Type B pancreatic cell (in vitro differentiated cells): ENCODE measurements around the gene HOXB1. TPM values are rescaled to one million over a fixed set of nuclear protein-coding genes. Genes with fewer than 3 reads are reported as not detected.

ENCODE experiments used
- DNase-seq: peaks from one replicate; pipeline ENCODE4 v3.0.0; 2021; ENCODE audit warnings: mixed read lengths; ENCODE audit not compliant: unreplicated experiment; ENCODE audit errors: extremely low spot score
- H3K27ac Mint-ChIP-seq: 2 replicates; pipeline ENCODE4 v1.8.0; 2021; ENCODE audit warnings: mild to moderate bottlenecking, mixed read lengths
- H3K27me3 Mint-ChIP-seq: 2 replicates; pipeline ENCODE4 v1.8.0; 2021; ENCODE audit warnings: mixed read lengths
- H3K36me3 Mint-ChIP-seq: 2 replicates; pipeline ENCODE4 v1.8.0; 2021; ENCODE audit warnings: mixed read lengths
- H3K4me1 Mint-ChIP-seq: one replicate; pipeline ENCODE4 v1.8.0; 2021; ENCODE audit warnings: mixed read lengths; ENCODE audit not compliant: unreplicated experiment
- H3K4me3 Mint-ChIP-seq: 2 replicates; pipeline ENCODE4 v1.8.0; 2021; ENCODE audit warnings: mild to moderate bottlenecking, mixed read lengths
- H3K9me3 Mint-ChIP-seq: 2 replicates; pipeline ENCODE4 v1.8.0; 2021; ENCODE audit warnings: mixed read lengths
- total RNA-seq: library from RNA; stranded (reverse); gene quantifications from 2 replicates; pipeline ENCODE4 v1.2.1, GENCODE V29; 2021; ENCODE audit warnings: low replicate concordance
- TF ChIP-seq, protein P1 (sequence below): fragments of 200-600 bp; sonication (generic); conservative IDR thresholded peaks from 2 replicates; pipeline ENCODE4 v1.5.0; 2021; ENCODE audit warnings: antibody characterized with exemption, mild to moderate bottlenecking

HOXB1 gene
- total RNA-seq, 1 donor from 2014 or later = 0.29 TPM

DNA sequence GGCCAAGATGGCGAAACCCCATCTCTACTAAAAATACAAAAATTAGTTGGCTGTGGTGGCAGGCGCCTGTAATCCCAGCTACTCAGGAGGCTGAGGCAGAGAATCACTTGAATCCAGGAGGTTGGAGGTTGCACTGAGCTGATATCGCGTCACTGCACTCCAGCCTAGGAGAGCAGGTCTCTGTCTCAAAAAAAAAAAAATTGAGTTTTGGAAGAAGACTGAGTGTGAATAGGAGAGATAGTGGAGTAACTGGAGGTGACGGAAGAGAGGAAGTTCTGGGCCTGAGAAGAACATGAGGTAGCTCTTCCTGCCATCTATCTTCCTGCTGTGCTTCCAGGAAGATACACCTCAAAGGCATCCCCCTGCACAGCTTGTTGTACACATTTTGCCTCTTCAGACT is 11.4 kb downstream of the HOXB1 start:
- Mint-ChIP-seq H3K27ac (no peak overlapping the region), H3K36me3 (peaks cover 3% of the 10 kb centered on the region), H3K27me3 (peaks cover 37% of the 10 kb centered on the region), H3K4me3 (no peak overlapping the region), H3K4me1 (peaks cover 39% of the 10 kb centered on the region), H3K9me3 (peaks cover 4% of the 10 kb centered on the region)
- DNase-seq = no peak
- TF ChIP-seq, protein P1, sequence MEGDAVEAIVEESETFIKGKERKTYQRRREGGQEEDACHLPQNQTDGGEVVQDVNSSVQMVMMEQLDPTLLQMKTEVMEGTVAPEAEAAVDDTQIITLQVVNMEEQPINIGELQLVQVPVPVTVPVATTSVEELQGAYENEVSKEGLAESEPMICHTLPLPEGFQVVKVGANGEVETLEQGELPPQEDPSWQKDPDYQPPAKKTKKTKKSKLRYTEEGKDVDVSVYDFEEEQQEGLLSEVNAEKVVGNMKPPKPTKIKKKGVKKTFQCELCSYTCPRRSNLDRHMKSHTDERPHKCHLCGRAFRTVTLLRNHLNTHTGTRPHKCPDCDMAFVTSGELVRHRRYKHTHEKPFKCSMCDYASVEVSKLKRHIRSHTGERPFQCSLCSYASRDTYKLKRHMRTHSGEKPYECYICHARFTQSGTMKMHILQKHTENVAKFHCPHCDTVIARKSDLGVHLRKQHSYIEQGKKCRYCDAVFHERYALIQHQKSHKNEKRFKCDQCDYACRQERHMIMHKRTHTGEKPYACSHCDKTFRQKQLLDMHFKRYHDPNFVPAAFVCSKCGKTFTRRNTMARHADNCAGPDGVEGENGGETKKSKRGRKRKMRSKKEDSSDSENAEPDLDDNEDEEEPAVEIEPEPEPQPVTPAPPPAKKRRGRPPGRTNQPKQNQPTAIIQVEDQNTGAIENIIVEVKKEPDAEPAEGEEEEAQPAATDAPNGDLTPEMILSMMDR = no peak

DNA sequence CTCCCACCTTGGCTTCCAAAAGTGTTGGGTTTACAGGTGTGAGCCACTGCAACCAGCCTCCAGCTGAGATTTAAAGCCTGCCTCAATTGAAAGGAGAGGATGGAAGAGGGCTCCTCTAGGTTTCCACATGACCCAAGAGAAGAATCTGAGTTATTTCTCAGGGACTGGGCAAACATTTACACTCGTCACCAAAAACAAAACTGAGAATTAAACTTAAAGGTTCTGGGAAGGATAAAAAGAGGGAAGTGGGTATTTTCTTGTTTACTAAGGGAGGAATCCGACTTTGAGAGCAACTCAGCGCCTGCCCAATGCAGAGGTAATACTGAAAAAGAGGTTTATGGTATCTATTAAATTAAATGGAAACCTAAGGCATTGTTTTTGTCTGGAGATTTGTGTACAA is 13.3 kb downstream of the HOXB1 start:
- no peak overlapping the region for H3K4me3 Mint-ChIP-seq
- peaks cover 37% of the 10 kb centered on the region for H3K27me3 Mint-ChIP-seq
- no peak for DNase-seq
- peaks cover 40% of the 10 kb centered on the region for H3K4me1 Mint-ChIP-seq
- peaks cover 7% of the 10 kb centered on the region for H3K9me3 Mint-ChIP-seq
- H3K27ac Mint-ChIP-seq = no peak overlapping the region
- TF ChIP-seq, protein P1 = no peak
- peaks cover 3% of the 10 kb centered on the region for H3K36me3 Mint-ChIP-seq

DNA sequence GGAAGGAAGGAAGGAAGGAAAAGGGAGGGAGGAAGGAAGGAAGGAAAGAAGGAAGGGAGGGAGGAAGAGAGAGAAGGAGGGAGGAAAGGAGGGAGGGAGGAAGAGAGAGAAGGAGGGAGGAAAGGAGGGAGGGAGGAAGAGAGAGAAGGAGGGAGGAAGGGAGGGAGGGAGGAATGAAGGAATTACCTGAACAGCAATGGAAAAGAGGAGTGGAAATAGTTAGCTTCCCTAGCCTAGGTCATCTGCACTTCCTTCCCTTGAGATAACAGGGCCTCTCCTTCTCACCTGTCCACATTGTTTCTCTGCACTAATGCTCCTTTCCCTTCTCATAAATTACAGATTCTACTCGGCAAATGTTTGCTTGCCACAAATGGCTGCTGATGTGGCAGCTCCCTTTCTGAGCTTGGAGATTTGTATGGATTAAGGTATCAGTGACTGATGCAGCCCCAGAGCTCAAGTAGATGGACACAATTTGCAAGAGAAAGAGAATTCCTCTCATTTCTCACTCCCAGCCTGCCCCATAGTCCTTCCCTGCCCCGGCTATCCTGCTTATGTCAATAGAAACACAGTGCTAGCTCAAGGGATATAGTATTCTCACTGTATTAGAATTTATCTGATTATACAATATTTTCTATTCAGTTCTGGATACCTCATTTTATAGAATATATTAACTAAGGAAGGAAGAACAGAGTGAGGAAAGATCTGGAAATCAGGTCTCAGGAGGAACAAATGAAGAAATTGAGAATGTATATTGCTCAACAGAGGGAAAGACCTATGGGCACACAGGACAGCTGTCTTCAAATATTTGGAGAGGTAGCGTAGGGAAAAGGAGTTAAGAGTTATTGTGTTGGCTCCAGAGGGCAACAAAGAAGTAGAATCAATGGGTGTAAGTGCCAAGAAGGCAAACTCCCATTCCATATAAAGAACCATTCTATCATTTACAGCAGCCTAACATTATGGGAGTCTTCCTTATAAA is 14.6 kb downstream of the HOXB1 start:
- H3K4me1 Mint-ChIP-seq = peaks cover 31% of the 10 kb centered on the region
- no peak overlapping the region for H3K27ac Mint-ChIP-seq
- H3K4me3 Mint-ChIP-seq = no peak overlapping the region
- DNase-seq = no peak
- H3K27me3 Mint-ChIP-seq = peaks cover 41% of the 10 kb centered on the region
- H3K36me3 Mint-ChIP-seq = peaks cover 3% of the 10 kb centered on the region
- TF ChIP-seq, protein P1 = no peak
- peaks cover 4% of the 10 kb centered on the region for H3K9me3 Mint-ChIP-seq

DNA sequence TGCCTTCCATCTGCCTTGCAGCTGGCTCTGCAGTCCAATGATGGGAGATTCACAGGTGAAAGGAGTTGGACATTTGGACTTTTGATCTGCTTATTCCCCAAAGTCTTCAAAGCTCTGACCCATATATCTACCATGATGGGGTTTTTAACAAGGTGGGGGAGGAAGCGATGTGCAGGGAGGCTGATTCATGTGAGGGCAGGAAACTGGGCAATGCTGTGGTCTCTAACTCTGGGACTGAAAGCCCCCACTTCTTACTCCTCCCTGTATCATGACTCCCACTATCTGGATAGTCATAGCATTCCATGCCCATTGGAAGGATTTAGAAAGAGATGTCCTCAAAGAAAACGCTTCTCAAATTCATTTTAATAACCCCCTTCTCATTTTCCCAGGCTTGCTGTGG is 16.3 kb downstream of the HOXB1 start:
- no peak overlapping the region for H3K27ac Mint-ChIP-seq

DNA sequence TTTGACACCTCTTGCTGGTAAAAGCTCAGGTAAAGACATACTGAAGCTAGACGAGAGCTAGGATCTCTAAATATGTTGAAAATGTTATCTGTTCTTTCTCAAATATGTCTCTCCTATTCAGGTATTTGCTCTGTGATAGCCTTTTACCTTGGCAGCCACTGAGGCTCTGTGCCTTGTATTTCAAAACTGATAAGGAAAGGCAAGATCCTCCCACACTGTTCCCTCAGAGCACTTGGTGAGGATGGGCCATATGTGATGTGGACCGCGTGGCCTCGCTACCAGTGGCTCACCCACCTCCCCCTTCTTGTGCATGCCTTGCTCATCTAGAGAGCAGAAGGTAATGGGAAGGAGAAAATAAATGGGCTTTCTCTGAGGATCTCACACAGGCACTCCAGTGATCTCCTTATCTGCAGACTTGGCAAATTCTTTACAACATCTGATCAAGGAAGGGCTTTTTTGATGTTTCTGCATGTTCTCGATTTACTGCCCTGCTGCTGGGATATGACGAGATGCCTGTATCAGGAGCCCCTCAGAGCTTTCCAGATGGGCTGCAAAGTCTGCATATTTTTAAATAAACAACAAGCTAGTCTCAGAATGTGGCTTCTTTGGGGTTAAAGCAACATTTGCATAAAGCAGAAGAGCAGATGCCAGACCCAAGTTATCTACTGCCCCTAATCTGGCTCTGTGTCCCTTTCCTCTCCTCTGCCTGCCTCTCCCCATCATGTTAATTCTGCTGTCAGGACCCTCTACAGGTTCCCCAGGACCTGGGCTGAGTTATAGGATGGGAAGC is 16.9 kb downstream of the HOXB1 start:
- peaks cover 34% of the 10 kb centered on the region for H3K27me3 Mint-ChIP-seq
- TF ChIP-seq, protein P1 = no peak
- no peaks in the 10 kb centered on the region for H3K36me3 Mint-ChIP-seq
- no peak overlapping the region for H3K27ac Mint-ChIP-seq
- no peak for DNase-seq
- peaks cover 4% of the 10 kb centered on the region for H3K9me3 Mint-ChIP-seq
- peaks cover 23% of the 10 kb centered on the region for H3K4me1 Mint-ChIP-seq
- no peak overlapping the region for H3K4me3 Mint-ChIP-seq

More for the DNA sequence above, 16.3 kb downstream of the HOXB1 start:
- H3K9me3 Mint-ChIP-seq = peaks cover 4% of the 10 kb centered on the region
- peaks cover 34% of the 10 kb centered on the region for H3K27me3 Mint-ChIP-seq
- H3K4me1 Mint-ChIP-seq = peaks cover 23% of the 10 kb centered on the region
- H3K4me3 Mint-ChIP-seq = no peak overlapping the region
- DNase-seq = no peak
- H3K36me3 Mint-ChIP-seq = no peaks in the 10 kb centered on the region
- TF ChIP-seq, protein P1 = no peak
